GM19035 (cell line): ENCODE measurements around the gene BMF.

ENCODE experiments used
- ATAC-seq: cut with Tn5 transposase; IDR thresholded peaks from one replicate; pipeline ENCODE4 v1.9.1; 2021; ENCODE audit not compliant: unreplicated experiment

Gene BMF

GRCh38 chr15:40067921-40068624 is 40.6 kb downstream of the BMF start:
- ATAC-seq: no peak

GRCh38 chr15:40066589-40066988 is 42.1 kb downstream of the BMF start:
- no peak for ATAC-seq

GRCh38 chr15:40065166-40065565 is 43.5 kb downstream of the BMF start:
- ATAC-seq: no peak

- peak; percentile 57 for ATAC-seq
Observed at GRCh38 chr15:40064231-40064894, 44.3 kb downstream of the BMF start.

- ATAC-seq: no peak
Observed at GRCh38 chr15:40063563-40064011, 45.1 kb downstream of the BMF start.

GRCh38 chr15:40062816-40063562 is 45.7 kb downstream of the BMF start:
- ATAC-seq: no peak

- ATAC-seq: peak; percentile 59
Observed at GRCh38 chr15:40061212-40061901, 47.3 kb downstream of the BMF start.

- ATAC-seq: no peak
Observed at GRCh38 chr15:40060236-40060961, 48.3 kb downstream of the BMF start.

GRCh38 chr15:40059821-40060220 is 48.9 kb downstream of the BMF start:
- ATAC-seq: no peak

- ATAC-seq: no peak
Observed at GRCh38 chr15:40058476-40059140, 50.1 kb downstream of the BMF start.

GRCh38 chr15:40055576-40056293 is 52.9 kb downstream of the BMF start:
- ATAC-seq: no peak

- ATAC-seq: peak; percentile 75
Observed at GRCh38 chr15:40054855-40055575, 53.7 kb downstream of the BMF start.

- ATAC-seq: peak; percentile 45
Observed at GRCh38 chr15:40054605-40054854, 54.1 kb downstream of the BMF start.

- peak; percentile 11 for ATAC-seq
Observed at GRCh38 chr15:40053831-40054604, 54.7 kb downstream of the BMF start.

GRCh38 chr15:40053079-40053830 is 55.4 kb downstream of the BMF start:
- ATAC-seq: no peak

GRCh38 chr15:40052604-40053003 is 56.1 kb downstream of the BMF start:
- ATAC-seq: no peak

GRCh38 chr15:40051616-40052415 is 56.9 kb downstream of the BMF start:
- ATAC-seq: no peak
